ENCODE results near the gene F2.

DNA sequence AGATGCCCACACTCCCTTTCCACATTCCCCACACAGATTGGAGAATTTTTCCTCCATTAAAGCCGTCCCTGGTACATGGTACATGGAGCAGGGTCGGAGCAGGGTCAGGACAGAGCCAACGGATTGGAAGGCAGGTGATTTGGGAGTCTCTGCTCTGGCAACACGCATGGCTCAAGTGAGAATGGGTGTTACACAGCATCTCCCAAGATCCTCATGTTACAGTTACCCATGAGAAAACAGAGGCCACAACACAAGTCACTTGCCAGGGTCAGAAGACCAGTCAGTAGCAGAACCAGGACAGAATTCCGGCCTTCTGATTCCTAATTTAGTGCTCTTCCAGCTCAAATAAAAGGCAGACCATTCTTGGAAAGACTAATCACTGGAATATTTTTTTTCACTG lies 7.7 kb upstream of the F2 start:
- no peak for TF ChIP-seq SIN3A (IDR thresholded peaks at IDR 0.05; ENCODE audit: borderline replicate concordance, low read depth, low read length)
- TF ChIP-seq, protein P1, sequence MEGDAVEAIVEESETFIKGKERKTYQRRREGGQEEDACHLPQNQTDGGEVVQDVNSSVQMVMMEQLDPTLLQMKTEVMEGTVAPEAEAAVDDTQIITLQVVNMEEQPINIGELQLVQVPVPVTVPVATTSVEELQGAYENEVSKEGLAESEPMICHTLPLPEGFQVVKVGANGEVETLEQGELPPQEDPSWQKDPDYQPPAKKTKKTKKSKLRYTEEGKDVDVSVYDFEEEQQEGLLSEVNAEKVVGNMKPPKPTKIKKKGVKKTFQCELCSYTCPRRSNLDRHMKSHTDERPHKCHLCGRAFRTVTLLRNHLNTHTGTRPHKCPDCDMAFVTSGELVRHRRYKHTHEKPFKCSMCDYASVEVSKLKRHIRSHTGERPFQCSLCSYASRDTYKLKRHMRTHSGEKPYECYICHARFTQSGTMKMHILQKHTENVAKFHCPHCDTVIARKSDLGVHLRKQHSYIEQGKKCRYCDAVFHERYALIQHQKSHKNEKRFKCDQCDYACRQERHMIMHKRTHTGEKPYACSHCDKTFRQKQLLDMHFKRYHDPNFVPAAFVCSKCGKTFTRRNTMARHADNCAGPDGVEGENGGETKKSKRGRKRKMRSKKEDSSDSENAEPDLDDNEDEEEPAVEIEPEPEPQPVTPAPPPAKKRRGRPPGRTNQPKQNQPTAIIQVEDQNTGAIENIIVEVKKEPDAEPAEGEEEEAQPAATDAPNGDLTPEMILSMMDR (CRISPR knock-in tag; IDR thresholded peaks at IDR 0.05) = no peak
- TF ChIP-seq EP300 (IDR thresholded peaks at IDR 0.05; ENCODE audit: low read depth in 2 of 2, low read length in 2 of 2) = no peak
- TF ChIP-seq EP300 (CRISPR knock-in tag; IDR thresholded peaks at IDR 0.05; ENCODE audit: borderline replicate concordance) = no peak
- no peak for TF ChIP-seq RFX5 (IDR thresholded peaks at IDR 0.05; ENCODE audit: low read depth, low read length)
- no peak for TF ChIP-seq TCF7L2 (IDR thresholded peaks at IDR 0.05; ENCODE audit: low read depth, low read length)
